Type B pancreatic cell (in vitro differentiated cells): ENCODE measurements around the gene MCF2L. TPM values are rescaled to one million over a fixed set of nuclear protein-coding genes. Genes with fewer than 3 reads are reported as not detected.

Experiments
- DNase-seq: peaks from one replicate; pipeline ENCODE4 v3.0.0; 2021; ENCODE audit warnings: mixed read lengths; ENCODE audit not compliant: unreplicated experiment; ENCODE audit errors: extremely low spot score
- H3K27ac Mint-ChIP-seq: 2 replicates; pipeline ENCODE4 v1.8.0; 2021; ENCODE audit warnings: mild to moderate bottlenecking, mixed read lengths
- H3K27me3 Mint-ChIP-seq: 2 replicates; pipeline ENCODE4 v1.8.0; 2021; ENCODE audit warnings: mixed read lengths
- H3K36me3 Mint-ChIP-seq: 2 replicates; pipeline ENCODE4 v1.8.0; 2021; ENCODE audit warnings: mixed read lengths
- H3K4me1 Mint-ChIP-seq: one replicate; pipeline ENCODE4 v1.8.0; 2021; ENCODE audit warnings: mixed read lengths; ENCODE audit not compliant: unreplicated experiment
- H3K4me3 Mint-ChIP-seq: 2 replicates; pipeline ENCODE4 v1.8.0; 2021; ENCODE audit warnings: mild to moderate bottlenecking, mixed read lengths
- H3K9me3 Mint-ChIP-seq: 2 replicates; pipeline ENCODE4 v1.8.0; 2021; ENCODE audit warnings: mixed read lengths
- CTCF ChIP-seq: fragments of 200-600 bp; sonication (generic); conservative IDR thresholded peaks from 2 replicates; pipeline ENCODE4 v1.5.0; 2021; ENCODE audit warnings: antibody characterized with exemption, mild to moderate bottlenecking
- total RNA-seq: library from RNA; stranded (reverse); gene quantifications from 2 replicates; pipeline ENCODE4 v1.2.1, GENCODE V29; 2021; ENCODE audit warnings: low replicate concordance

MCF2L gene
- total RNA-seq, 1 donor from 2014 or later: 46.9 TPM

GRCh38 chr13:112987682-112988024 is 18.6 kb downstream of the MCF2L start:
- TF ChIP-seq CTCF: no peak
- H3K27ac Mint-ChIP-seq: no peak overlapping the region
- H3K27me3 Mint-ChIP-seq: no peaks in the 10 kb centered on the region
- no peak for DNase-seq
- H3K4me3 Mint-ChIP-seq: no peak overlapping the region
- H3K9me3 Mint-ChIP-seq: no peaks in the 10 kb centered on the region
- peaks cover 3% of the 10 kb centered on the region for H3K36me3 Mint-ChIP-seq
- peaks cover 4% of the 10 kb centered on the region for H3K4me1 Mint-ChIP-seq

GRCh38 chr13:112990783-112991182 is 21.8 kb downstream of the MCF2L start:
- H3K4me1 Mint-ChIP-seq: peaks cover 6% of the 10 kb centered on the region
- TF ChIP-seq CTCF: no peak
- peak overlapping the region; percentile 73 for H3K27ac Mint-ChIP-seq
- peaks cover 3% of the 10 kb centered on the region for H3K36me3 Mint-ChIP-seq
- no peaks in the 10 kb centered on the region for H3K27me3 Mint-ChIP-seq
- DNase-seq: no peak
- no peak overlapping the region for H3K4me3 Mint-ChIP-seq
- no peaks in the 10 kb centered on the region for H3K9me3 Mint-ChIP-seq

- no peak for TF ChIP-seq CTCF
- no peak for DNase-seq
- Mint-ChIP-seq H3K36me3 (peaks cover 3% of the 10 kb centered on the region), H3K4me3 (no peak overlapping the region), H3K4me1 (peaks cover 8% of the 10 kb centered on the region), H3K27me3 (no peaks in the 10 kb centered on the region), H3K9me3 (no peaks in the 10 kb centered on the region), H3K27ac (no peak overlapping the region)
These were observed 22.6 kb downstream of the MCF2L start for GRCh38 chr13:112991609-112992008.

GRCh38 chr13:112992931-112993680 is 24.1 kb downstream of the MCF2L start:
- Mint-ChIP-seq H3K9me3 (no peaks in the 10 kb centered on the region), H3K4me3 (no peak overlapping the region)
- no peak for TF ChIP-seq CTCF

GRCh38 chr13:112994084-112994780 is 25.2 kb downstream of the MCF2L start:
- DNase-seq: no peak
- no peaks in the 10 kb centered on the region for H3K9me3 Mint-ChIP-seq
- peaks cover 3% of the 10 kb centered on the region for H3K36me3 Mint-ChIP-seq
- peaks cover 16% of the 10 kb centered on the region for H3K4me1 Mint-ChIP-seq
- no peak for TF ChIP-seq CTCF
- H3K4me3 Mint-ChIP-seq: no peak overlapping the region
- H3K27ac Mint-ChIP-seq: no peak overlapping the region
- H3K27me3 Mint-ChIP-seq: no peaks in the 10 kb centered on the region

More at GRCh38 chr13:112992931-112993680, 24.1 kb downstream of the MCF2L start:
- H3K27ac Mint-ChIP-seq: no peak overlapping the region
- H3K36me3 Mint-ChIP-seq: peaks cover 3% of the 10 kb centered on the region
- DNase-seq: no peak
- H3K4me1 Mint-ChIP-seq: peaks cover 11% of the 10 kb centered on the region
- H3K27me3 Mint-ChIP-seq: no peaks in the 10 kb centered on the region
